ENCODE results near the gene FBXO3. TPM values are rescaled to one million over a fixed set of nuclear protein-coding genes. Genes with fewer than 3 reads are reported as not detected.

Gene FBXO3
- total RNA-seq, 1 experiment from 2014 or later: 27.2 TPM

GRCh38 chr11:33721984-33722383, 52.3 kb downstream of the FBXO3 start:
- Histone ChIP-seq H3K9me2 (ENCODE audit: insufficient read depth) (no peaks in the 10 kb centered on the region), H3K9ac (ENCODE audit: low read length) (no peak overlapping the region), H3K27ac (ENCODE audit: low read depth, low read length) (no peak overlapping the region; the same call in 1 of the 2 replicates), H3K4me1 (ENCODE audit: control insufficient read depth in 1 of 2, insufficient read depth in 2 of 2, low read length in 2 of 2) (peaks cover 30 to 46% of the 10 kb centered on the region in 2 experiments), H3K79me2 (ENCODE audit: insufficient read depth, low read length) (peaks cover 79% of the 10 kb centered on the region), H3K4me3 (replicated peaks in 1 of 2; ENCODE audit: low read depth in 1 of 2, low read length in 2 of 2) (no peak overlapping the region), H3K9me3 (ENCODE audit: control insufficient read depth in 1 of 2, insufficient read depth in 1 of 2, low read depth in 1 of 2, low read length in 2 of 2) (no peaks in the 10 kb centered on the region), H3K27me3 (ENCODE audit: insufficient read depth, low read length) (no peaks in the 10 kb centered on the region), H2AFZ (ENCODE audit: low read depth, low read length, poor library complexity, severe bottlenecking) (no peak overlapping the region), H4K20me1 (ENCODE audit: insufficient read depth) (peaks cover 5% of the 10 kb centered on the region; the same call in 1 of the 2 replicates), H3K36me3 (ENCODE audit: control insufficient read depth in 1 of 2, insufficient read depth in 2 of 2, low read length in 2 of 2) (peaks cover 7 to 11% of the 10 kb centered on the region in 2 experiments; a peak in 3 of 4 replicates), H3K4me2 (ENCODE audit: low read length) (peak overlapping the region; percentile 70; the same call in 1 of the 2 replicates)
- ATAC-seq (no peak), DNase-seq (ENCODE audit: low read depth, low spot score) (no peak)
- no TSS peak for BruUV-seq (replicated peaks)
- POLR2A ChIA-PET: no interaction called here
- TF ChIP-seq ELF1 (IDR thresholded peaks at IDR 0.05; ENCODE audit: borderline replicate concordance, low read depth): no peak
- TF ChIP-seq REST (IDR thresholded peaks at IDR 0.05; ENCODE audit: low read depth): no peak
- no peak for TF ChIP-seq TCF7L2 (IDR thresholded peaks at IDR 0.05; ENCODE audit: borderline replicate concordance, extremely low read depth, insufficient read depth, insufficient read length)
- no peak for TF ChIP-seq CEBPB (IDR thresholded peaks at IDR 0.05; ENCODE audit: low read depth)
- no peak for TF ChIP-seq FOSL1 (IDR thresholded peaks at IDR 0.05; ENCODE audit: low read depth)
- TF ChIP-seq MAX (IDR thresholded peaks at IDR 0.05): no peak
- TF ChIP-seq EZH2phosphoT487 (IDR thresholded peaks at IDR 0.05; ENCODE audit: borderline replicate concordance): no peak
- TF ChIP-seq POLR2AphosphoS5 (IDR thresholded peaks at IDR 0.05; ENCODE audit: low read depth, low read length): no peak
- intact Hi-C loops (cut with micrococcal nuclease): no loop called here
- RAD21 ChIA-PET (ENCODE audit: low non-redundant PET in 1 of 2, low total read pairs in 2 of 2, uncharacterized antibody in 2 of 2, unreplicated experiment in 2 of 2): no interaction called here
- CTCF ChIA-PET: interaction anchor here (1.3 kb wide), 1 partner anchor 20 kb away, joined by 5 read pairs; no protein-coding TSS in a partner anchor
